PC-3 (cell line): ENCODE data around the gene AKR1C8.

Source experiments
- CTCF ChIP-seq: fragments of 300-600 bp; sonication (generic); conservative IDR thresholded peaks from 2 replicates; pipeline ENCODE4 v1.5.1; 2017; ENCODE audit warnings: antibody characterized with exemption, low read depth, mild to moderate bottlenecking, low read length
- EZH2 ChIP-seq: fragments of 300-600 bp; sonication (generic); IDR thresholded peaks from one replicate; pipeline ENCODE4 v1.6.1; 2017; ENCODE audit warnings: antibody characterized with exemption, mild to moderate bottlenecking, low read length; ENCODE audit not compliant: unreplicated experiment

DNA sequence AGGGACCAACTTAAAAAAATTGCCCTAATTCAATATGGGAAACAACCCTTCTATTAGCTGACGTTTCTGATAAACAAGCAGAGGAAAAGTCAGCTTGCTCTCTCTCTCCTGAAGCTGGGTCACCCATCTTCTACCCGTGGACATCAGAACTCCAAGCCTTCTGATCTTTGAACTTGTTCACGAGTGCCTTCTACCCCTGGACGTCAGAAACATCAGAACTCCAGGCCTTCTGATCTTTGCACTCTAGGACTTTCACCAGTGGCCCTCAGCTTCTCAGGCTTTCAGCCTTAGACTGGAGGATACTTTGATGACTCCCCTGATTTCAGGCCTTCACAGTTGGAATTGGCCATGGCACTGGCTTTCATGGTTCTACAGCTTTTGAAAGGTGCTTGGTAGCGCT, 41.8 kb downstream of the AKR1C8 start:
- TF ChIP-seq CTCF (no peak), EZH2 (no peak)
